ENCODE measurements around the gene CCNY. TPM values are rescaled to one million over a fixed set of nuclear protein-coding genes. Genes with fewer than 3 reads are reported as not detected.

Gene CCNY
- total RNA-seq, 2 donors from 2014 or later = 31.6 to 54.0 TPM

- WGBS = 62% methylated on average over 14 of the region's 14 CpGs
- H3K36me3 ChIP-seq = no peaks in the 10 kb centered on the region
- no peak overlapping the region for H3K4me3 ChIP-seq
- TF ChIP-seq POLR2A (IDR thresholded peaks at IDR 0.05) (no peak), CTCF (IDR thresholded peaks at IDR 0.05) (no peak), POLR2AphosphoS5 (IDR thresholded peaks at IDR 0.05) (no peak)
- H3K4me1 ChIP-seq (replicated peaks) = no peaks in the 10 kb centered on the region
- intact Hi-C loops (cut with DNase I) = no loop called here
- H3K27me3 ChIP-seq (replicated peaks; ENCODE audit: insufficient read depth) = no peaks in the 10 kb centered on the region
- H3K27ac ChIP-seq = no peak overlapping the region
- DNase-seq (ENCODE audit: low spot score) = no peak
- no peaks in the 10 kb centered on the region for H3K9me3 ChIP-seq
Observed at GRCh38 chr10:35594115-35595079, 258.1 kb downstream of the CCNY start.

- Histone ChIP-seq H3K4me3 (no peak overlapping the region), H3K27ac (no peak overlapping the region), H3K36me3 (no peaks in the 10 kb centered on the region), H3K27me3 (replicated peaks; ENCODE audit: insufficient read depth) (no peaks in the 10 kb centered on the region), H3K4me1 (replicated peaks) (no peaks in the 10 kb centered on the region), H3K9me3 (no peaks in the 10 kb centered on the region)
- 27% methylated on average over 3 of the region's 3 CpGs for WGBS
- intact Hi-C loops (cut with DNase I) = no loop called here
- no peak for DNase-seq (ENCODE audit: low spot score)
- TF ChIP-seq POLR2AphosphoS5 (IDR thresholded peaks at IDR 0.05) = no peak
- no peak for TF ChIP-seq CTCF (IDR thresholded peaks at IDR 0.05)
Observed at GRCh38 chr10:35595106-35595505, 258.8 kb downstream of the CCNY start.

GRCh38 chr10:35598379-35598778 is 262.1 kb downstream of the CCNY start:
- Histone ChIP-seq H3K9me3 (no peaks in the 10 kb centered on the region), H3K4me1 (replicated peaks) (no peaks in the 10 kb centered on the region), H3K36me3 (no peaks in the 10 kb centered on the region), H3K27me3 (replicated peaks; ENCODE audit: insufficient read depth) (no peaks in the 10 kb centered on the region), H3K27ac (no peak overlapping the region), H3K4me3 (no peak overlapping the region)
- peak in 2 of 4 experiments; percentile 22 to 34 for TF ChIP-seq CTCF (IDR thresholded peaks at IDR 0.05)
- no peak for TF ChIP-seq POLR2A (IDR thresholded peaks at IDR 0.05)
- no peak for DNase-seq (ENCODE audit: low spot score)
- intact Hi-C loops (cut with DNase I) = no loop called here
- WGBS = 35% methylated on average over 6 of the region's 6 CpGs

GRCh38 chr10:35600193-35600592 is 263.9 kb downstream of the CCNY start:
- Histone ChIP-seq H3K27me3 (replicated peaks; ENCODE audit: insufficient read depth) (no peaks in the 10 kb centered on the region), H3K4me1 (replicated peaks) (no peaks in the 10 kb centered on the region), H3K36me3 (no peaks in the 10 kb centered on the region), H3K4me3 (no peak overlapping the region), H3K27ac (no peak overlapping the region), H3K9me3 (no peaks in the 10 kb centered on the region)
- intact Hi-C loops (cut with DNase I) = no loop called here
- TF ChIP-seq POLR2AphosphoS5 (IDR thresholded peaks at IDR 0.05) = no peak
- no peak for TF ChIP-seq POLR2A (IDR thresholded peaks at IDR 0.05)
- no peak for TF ChIP-seq CTCF (IDR thresholded peaks at IDR 0.05)
- no peak for DNase-seq (ENCODE audit: low spot score)
- 57% methylated on average over 2 of the region's 2 CpGs for WGBS

- no peaks in the 10 kb centered on the region for H3K36me3 ChIP-seq
- intact Hi-C loops (cut with DNase I) = no loop called here
- WGBS = 49% methylated on average over 8 of the region's 8 CpGs
- H3K27ac ChIP-seq = no peak within 1 kb of the TSS
- DNase-seq (ENCODE audit: low spot score) = no peak
- no peak for TF ChIP-seq CTCF (IDR thresholded peaks at IDR 0.05)
- TF ChIP-seq POLR2AphosphoS5 (IDR thresholded peaks at IDR 0.05) = no peak
- TF ChIP-seq POLR2A (IDR thresholded peaks at IDR 0.05) = no peak
- no peak within 1 kb of the TSS for H3K4me3 ChIP-seq
- H3K27me3 ChIP-seq (replicated peaks; ENCODE audit: insufficient read depth) = no peaks in the 10 kb centered on the region
- H3K4me1 ChIP-seq (replicated peaks) = no peaks in the 10 kb centered on the region
- H3K9me3 ChIP-seq = no peaks in the 10 kb centered on the region
Observed at GRCh38 chr10:35605191-35605590, 268.9 kb downstream of the CCNY start, which contains the start of gene GJD4. TSS of gene GJD4 (plus strand) at chr10:35605341. CDS start at chr10:35605568, 227 bp downstream.

All from prostate gland (tissue), 2 donors.